ENCODE results near the gene ADCY2. TPM values are rescaled to one million over a fixed set of nuclear protein-coding genes. Genes with fewer than 3 reads are reported as not detected.

The ADCY2 gene
- total RNA-seq, 2 donors from 2014 or later, result 5.2 to 17.7 TPM

DNA sequence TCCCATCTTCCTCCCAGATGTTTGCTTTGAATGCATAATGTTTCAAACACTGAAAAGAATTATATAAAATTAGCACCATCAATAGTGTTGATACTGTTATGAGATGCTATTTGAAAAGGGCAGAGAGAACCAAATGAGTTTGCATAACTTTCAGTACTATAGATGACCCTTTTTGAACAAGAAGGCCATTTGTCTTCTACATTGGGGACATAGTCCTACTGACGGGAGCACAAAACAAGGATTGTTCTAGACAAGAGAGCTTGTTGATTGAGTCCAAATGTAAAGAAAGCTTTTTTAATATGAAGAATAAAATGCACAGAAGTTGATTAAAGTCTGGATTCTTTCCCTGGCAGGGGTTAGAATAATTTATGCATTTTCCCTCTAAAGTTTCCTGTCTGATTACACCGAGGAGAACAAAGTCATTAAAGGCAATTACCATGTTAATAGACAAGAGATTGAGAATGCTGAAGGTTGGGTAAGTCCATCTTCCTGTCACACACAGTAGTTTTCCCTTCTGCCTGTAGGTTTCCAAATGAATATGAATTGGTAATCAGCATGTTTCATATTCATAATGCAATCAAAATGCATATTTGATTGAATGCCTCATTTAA, 32.8 kb upstream of the ADCY2 start:
- no peak overlapping the region for H3K4me3 ChIP-seq
- H3K9me3 ChIP-seq, result no peaks in the 10 kb centered on the region
- H3K27ac ChIP-seq, result no peak overlapping the region
- no peaks in the 10 kb centered on the region for H3K27me3 ChIP-seq (replicated peaks; ENCODE audit: insufficient read depth)
- DNase-seq (ENCODE audit: low spot score), result no peak
- TF ChIP-seq, protein P1, sequence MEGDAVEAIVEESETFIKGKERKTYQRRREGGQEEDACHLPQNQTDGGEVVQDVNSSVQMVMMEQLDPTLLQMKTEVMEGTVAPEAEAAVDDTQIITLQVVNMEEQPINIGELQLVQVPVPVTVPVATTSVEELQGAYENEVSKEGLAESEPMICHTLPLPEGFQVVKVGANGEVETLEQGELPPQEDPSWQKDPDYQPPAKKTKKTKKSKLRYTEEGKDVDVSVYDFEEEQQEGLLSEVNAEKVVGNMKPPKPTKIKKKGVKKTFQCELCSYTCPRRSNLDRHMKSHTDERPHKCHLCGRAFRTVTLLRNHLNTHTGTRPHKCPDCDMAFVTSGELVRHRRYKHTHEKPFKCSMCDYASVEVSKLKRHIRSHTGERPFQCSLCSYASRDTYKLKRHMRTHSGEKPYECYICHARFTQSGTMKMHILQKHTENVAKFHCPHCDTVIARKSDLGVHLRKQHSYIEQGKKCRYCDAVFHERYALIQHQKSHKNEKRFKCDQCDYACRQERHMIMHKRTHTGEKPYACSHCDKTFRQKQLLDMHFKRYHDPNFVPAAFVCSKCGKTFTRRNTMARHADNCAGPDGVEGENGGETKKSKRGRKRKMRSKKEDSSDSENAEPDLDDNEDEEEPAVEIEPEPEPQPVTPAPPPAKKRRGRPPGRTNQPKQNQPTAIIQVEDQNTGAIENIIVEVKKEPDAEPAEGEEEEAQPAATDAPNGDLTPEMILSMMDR (IDR thresholded peaks at IDR 0.05), result no peak
- TF ChIP-seq POLR2AphosphoS5 (IDR thresholded peaks at IDR 0.05), result no peak
- 51% methylated on average over 2 of the region's 2 CpGs for WGBS
- H3K4me1 ChIP-seq (replicated peaks), result no peaks in the 10 kb centered on the region
- intact Hi-C loops (cut with DNase I), result no loop called here
- no peaks in the 10 kb centered on the region for H3K36me3 ChIP-seq

DNA sequence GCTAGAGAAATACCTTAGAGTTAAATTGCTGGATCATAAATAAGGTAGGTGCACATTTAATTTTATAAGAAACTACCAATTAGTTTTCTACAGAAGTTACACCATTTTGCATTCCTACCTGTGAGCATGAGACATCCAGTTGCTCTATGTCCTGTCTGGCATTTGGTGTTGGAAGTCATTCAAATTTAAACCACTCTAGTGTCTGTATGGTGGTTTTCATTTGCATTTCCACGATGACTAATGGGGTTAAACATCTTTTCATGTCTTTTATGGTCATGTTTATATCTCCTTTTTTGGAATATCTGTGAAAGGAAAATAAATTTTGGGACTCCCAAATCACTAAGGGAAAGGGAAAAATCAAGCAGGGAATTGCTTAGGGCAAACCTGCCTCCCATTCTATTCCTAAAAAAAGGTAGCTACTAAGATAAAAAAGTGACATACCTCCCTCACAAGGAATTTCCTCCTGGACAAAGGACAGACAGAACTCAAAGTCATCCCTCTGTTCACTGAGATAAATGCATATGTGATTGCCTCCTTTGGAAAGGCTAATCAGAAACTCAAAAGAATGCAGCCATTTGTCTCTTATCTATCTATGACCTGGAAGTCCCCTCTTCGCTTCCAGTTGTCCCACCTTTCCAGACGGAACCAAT, 31.6 kb upstream of the ADCY2 start:
- DNase-seq (ENCODE audit: low spot score), result no peak
- TF ChIP-seq POLR2A (IDR thresholded peaks at IDR 0.05) (no peak), POLR2AphosphoS5 (IDR thresholded peaks at IDR 0.05) (no peak)
- TF ChIP-seq, protein P1 (IDR thresholded peaks at IDR 0.05), result no peak

DNA sequence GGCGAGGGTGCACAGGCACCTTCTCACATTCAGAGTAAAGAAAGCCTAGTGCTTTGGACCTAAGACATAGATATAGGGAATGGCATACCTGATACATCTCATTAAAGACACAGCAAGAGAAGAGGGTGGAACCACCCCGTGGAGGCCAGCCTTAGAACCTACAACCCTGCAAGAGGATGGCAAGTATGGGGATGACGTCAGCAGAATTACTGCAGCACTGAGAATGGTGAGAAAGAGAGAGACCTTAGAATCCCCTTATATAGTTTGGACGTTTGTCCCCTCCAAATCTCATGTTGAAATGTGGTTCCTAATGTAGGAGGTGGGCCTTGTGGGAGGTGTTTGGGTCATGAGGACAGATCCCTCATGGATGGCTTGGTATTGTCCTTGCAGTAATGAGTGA, 28.2 kb upstream of the ADCY2 start:
- H3K4me1 ChIP-seq (replicated peaks), result no peaks in the 10 kb centered on the region
- H3K27ac ChIP-seq, result no peak overlapping the region
- intact Hi-C loops (cut with DNase I), result no loop called here
- H3K4me3 ChIP-seq, result no peak overlapping the region
- no peak for DNase-seq (ENCODE audit: low spot score)
- 89% methylated on average over 4 of the region's 4 CpGs for WGBS
- H3K27me3 ChIP-seq (replicated peaks; ENCODE audit: insufficient read depth), result no peaks in the 10 kb centered on the region
- H3K36me3 ChIP-seq, result no peaks in the 10 kb centered on the region
- no peaks in the 10 kb centered on the region for H3K9me3 ChIP-seq
- TF ChIP-seq, protein P1 (IDR thresholded peaks at IDR 0.05), result no peak
- TF ChIP-seq POLR2AphosphoS5 (IDR thresholded peaks at IDR 0.05) (no peak), POLR2A (IDR thresholded peaks at IDR 0.05) (no peak)

More for the DNA sequence above, 31.6 kb upstream of the ADCY2 start:
- intact Hi-C loops (cut with DNase I), result no loop called here
- H3K4me1 ChIP-seq (replicated peaks), result no peaks in the 10 kb centered on the region
- H3K27me3 ChIP-seq (replicated peaks; ENCODE audit: insufficient read depth), result no peaks in the 10 kb centered on the region
- no peak overlapping the region for H3K4me3 ChIP-seq
- H3K36me3 ChIP-seq, result no peaks in the 10 kb centered on the region
- H3K27ac ChIP-seq, result no peak overlapping the region
- 63% methylated on average over 3 of the region's 3 CpGs for WGBS
- no peaks in the 10 kb centered on the region for H3K9me3 ChIP-seq

DNA sequence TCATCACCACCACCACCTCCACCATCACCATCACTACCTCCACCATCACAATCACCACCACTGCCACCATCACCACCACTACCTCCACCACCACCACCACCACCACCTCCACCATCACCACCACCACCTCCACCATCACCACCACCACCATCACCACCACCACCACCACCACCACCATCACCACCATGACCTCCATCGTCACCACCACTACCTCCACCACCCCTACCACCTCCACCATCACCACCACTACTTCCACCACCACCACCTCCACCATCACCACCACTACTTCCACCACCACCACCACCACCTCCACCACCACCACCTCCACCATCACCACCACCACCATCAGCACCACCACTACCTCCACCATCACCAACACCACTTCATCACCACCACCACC, 23.5 kb upstream of the ADCY2 start:
- Histone ChIP-seq H3K4me3 (no peak overlapping the region), H3K4me1 (replicated peaks) (no peaks in the 10 kb centered on the region), H3K36me3 (no peaks in the 10 kb centered on the region), H3K9me3 (no peaks in the 10 kb centered on the region), H3K27me3 (replicated peaks; ENCODE audit: insufficient read depth) (no peaks in the 10 kb centered on the region), H3K27ac (no peak overlapping the region)
- TF ChIP-seq POLR2A (IDR thresholded peaks at IDR 0.05), result no peak
- no peak for TF ChIP-seq POLR2AphosphoS5 (IDR thresholded peaks at IDR 0.05)
- TF ChIP-seq, protein P1 (IDR thresholded peaks at IDR 0.05), result no peak
- no peak for DNase-seq (ENCODE audit: low spot score)
- intact Hi-C loops (cut with DNase I), result no loop called here
- WGBS, result 82% methylated on average over 1 of the region's 1 CpG

DNA sequence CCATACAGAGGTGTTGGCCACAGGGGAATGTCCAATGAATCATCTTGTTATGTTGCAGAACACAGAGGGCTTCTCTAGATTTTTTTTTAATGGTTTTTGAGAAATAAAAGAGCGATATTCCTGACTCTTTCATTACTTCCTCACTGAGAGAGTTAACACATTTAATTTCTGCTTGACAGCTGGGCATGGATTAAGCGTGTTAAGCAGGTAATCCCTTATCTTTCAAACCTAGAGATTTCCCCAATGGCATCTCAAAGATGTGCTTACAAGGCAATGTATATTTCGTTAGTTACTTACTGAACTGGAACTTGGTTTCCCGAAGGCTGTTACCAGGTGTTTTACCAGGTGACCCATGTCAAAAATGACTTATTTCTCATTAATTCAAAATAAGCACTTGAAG, 21.8 kb upstream of the ADCY2 start:
- Histone ChIP-seq H3K36me3 (no peaks in the 10 kb centered on the region), H3K4me3 (no peak overlapping the region), H3K27ac (no peak overlapping the region), H3K4me1 (replicated peaks) (no peaks in the 10 kb centered on the region), H3K9me3 (no peaks in the 10 kb centered on the region), H3K27me3 (replicated peaks; ENCODE audit: insufficient read depth) (no peaks in the 10 kb centered on the region)
- no peak for DNase-seq (ENCODE audit: low spot score)
- intact Hi-C loops (cut with DNase I), result no loop called here
- TF ChIP-seq, protein P1 (IDR thresholded peaks at IDR 0.05), result no peak
- no peak for TF ChIP-seq POLR2AphosphoS5 (IDR thresholded peaks at IDR 0.05)
- no peak for TF ChIP-seq POLR2A (IDR thresholded peaks at IDR 0.05)
- 67% methylated on average over 4 of the region's 4 CpGs for WGBS

Measured in prostate gland (tissue), 2 donors.